AG04450 (cell line): Measurements from ENCODE around the gene BNC2. TPM values are rescaled to one million over a fixed set of nuclear protein-coding genes. Genes with fewer than 3 reads are reported as not detected.
A peak's percentile ranks its signal among the peaks of the same experiment; 100 is the strongest.

Experiments
- CTCF ChIA-PET: fragments of 300-600, 350-600 bp; formaldehyde crosslinking; extraction: SDS; loops from one replicate; lab custom pipeline; 2022; ENCODE audit warnings: antibody characterized with exemption, inconsistent platforms; lab: Charles Lee
- POLR2A ChIA-PET: fragments of 350-600 bp; formaldehyde crosslinking; extraction: SDS; loops from one replicate; lab custom pipeline; 2021; ENCODE audit warnings: antibody characterized with exemption, inconsistent platforms; lab: Yijun Ruan, JAX
- DNase-seq: peaks from one replicate; pipeline ENCODE4 v3.0.0-alpha.2; 2011; ENCODE audit warnings: low read depth, low spot score
- H3K27ac ChIP-seq: one replicate; pipeline ENCODE4 v1.5.1; 2012; ENCODE audit warnings: low read depth, low read length, control low read depth
- H3K27me3 ChIP-seq: one replicate; pipeline ENCODE4 v1.6.0; 2012; ENCODE audit warnings: low read length; ENCODE audit not compliant: control insufficient read depth, insufficient read depth
- H3K4me3 ChIP-seq: 2 replicates; pipeline ENCODE4 v1.5.1; 2011; ENCODE audit warnings: mild to moderate bottlenecking, low read depth, low read length, control low read depth
- H3K9me3 ChIP-seq: 2 replicates; pipeline ENCODE4 v1.5.1; 2012; ENCODE audit warnings: low read length; ENCODE audit not compliant: control insufficient read depth, insufficient read depth
- CTCF ChIP-seq: IDR thresholded peaks from 2 replicates; pipeline ENCODE4 v1.5.1; 2011; ENCODE audit warnings: low read depth, low read length, control low read depth, inconsistent platforms
- polyA plus RNA-seq: library from polyadenylated mRNA; depleted of rRNA; stranded (reverse); fragments of >200 nt; gene quantifications from 2 replicates; pipeline ENCODE4 v1.2.3, GENCODE V29; 2011

The BNC2 gene
- polyA plus RNA-seq, 1 experiment, result 49.0 TPM

- Histone ChIP-seq H3K27ac (no peak overlapping the region), H3K4me3 (no peak overlapping the region), H3K9me3 (no peaks in the 10 kb centered on the region), H3K27me3 (no peaks in the 10 kb centered on the region)
- no peak for TF ChIP-seq CTCF
- no peak for DNase-seq
- ChIA-PET CTCF (interaction anchor here (1.0 kb wide), 1 partner anchor 13 kb away, joined by 3 read pairs; no protein-coding TSS in a partner anchor), POLR2A (no interaction called here)
Observed at GRCh38 chr9:16519001-16519400, 351.5 kb downstream of the BNC2 start.

- Histone ChIP-seq H3K9me3 (no peaks in the 10 kb centered on the region), H3K4me3 (no peak overlapping the region), H3K27ac (no peak overlapping the region), H3K27me3 (no peaks in the 10 kb centered on the region)
- TF ChIP-seq CTCF, result no peak
- DNase-seq, result no peak
- ChIA-PET CTCF (no interaction called here), POLR2A (no interaction called here)
Observed at GRCh38 chr9:16516891-16517290, 353.6 kb downstream of the BNC2 start.

GRCh38 chr9:16515879-16516301 is 354.6 kb downstream of the BNC2 start:
- CTCF ChIA-PET, result interaction anchor here (0.6 to 0.7 kb wide), 2 partner anchors 12 to 312 kb away, joined by 3 read pairs; no protein-coding TSS in a partner anchor
- H3K27me3 ChIP-seq, result no peaks in the 10 kb centered on the region
- H3K27ac ChIP-seq, result peak overlapping the region; percentile 65
- no peak for TF ChIP-seq CTCF
- no peaks in the 10 kb centered on the region for H3K9me3 ChIP-seq
- DNase-seq, result no peak
- H3K4me3 ChIP-seq, result no peak overlapping the region
- POLR2A ChIA-PET, result interaction anchor here (0.6 to 1.3 kb wide), 5 partner anchors 10 to 580 kb away, joined by 3 to 8 read pairs (median 3); no protein-coding TSS in a partner anchor

- TF ChIP-seq CTCF, result no peak
- peak overlapping the region; percentile 53 for H3K27ac ChIP-seq
- no peaks in the 10 kb centered on the region for H3K9me3 ChIP-seq
- POLR2A ChIA-PET, result interaction anchor here (1.3 kb wide), 2 partner anchors 10 to 15 kb away, joined by 4 to 8 read pairs; no protein-coding TSS in a partner anchor
- CTCF ChIA-PET, result no interaction called here
- H3K27me3 ChIP-seq, result no peaks in the 10 kb centered on the region
- no peak for DNase-seq
- no peak overlapping the region for H3K4me3 ChIP-seq
Observed at GRCh38 chr9:16515207-16515606, 355.3 kb downstream of the BNC2 start.

GRCh38 chr9:16514131-16514530 is 356.3 kb downstream of the BNC2 start:
- no peaks in the 10 kb centered on the region for H3K9me3 ChIP-seq
- no peak for DNase-seq
- CTCF ChIA-PET, result no interaction called here
- H3K27me3 ChIP-seq, result no peaks in the 10 kb centered on the region
- H3K4me3 ChIP-seq, result no peak overlapping the region
- H3K27ac ChIP-seq, result no peak overlapping the region
- TF ChIP-seq CTCF, result no peak
- POLR2A ChIA-PET, result no interaction called here
